Neural cell (in vitro differentiated cells): ENCODE results near the gene BMAL1.

Experiments used
- EZH2 ChIP-seq: fragments of 200-600, 300-800 bp; shearing (Covaris generic), sonication (generic); IDR thresholded peaks from 2 replicates; pipeline ENCODE4 v1.6.1; 2014; ENCODE audit warnings: antibody characterized with exemption, low read length, borderline replicate concordance, mild to moderate bottlenecking; ENCODE audit not compliant: insufficient read depth, poor library complexity, severe bottlenecking
- SMC3 ChIP-seq: fragments of 450-650 bp; conservative IDR thresholded peaks from 2 replicates; pipeline ENCODE4 v1.6.1; 2014; ENCODE audit warnings: antibody characterized with exemption, mild to moderate bottlenecking, moderate library complexity; ENCODE audit not compliant: poor library complexity
- TF ChIP-seq, protein P1 (sequence below): IDR thresholded peaks from 2 replicates; pipeline ENCODE4 v1.6.1; 2012; ENCODE audit warnings: borderline replicate concordance
- TF ChIP-seq, protein P2 (sequence below): fragments of 450-650 bp; IDR thresholded peaks from 2 replicates; pipeline ENCODE4 v1.5.1; 2014; ENCODE audit warnings: antibody characterized with exemption, mild to moderate bottlenecking, moderate library complexity; ENCODE audit not compliant: poor library complexity, severe bottlenecking

DNA sequence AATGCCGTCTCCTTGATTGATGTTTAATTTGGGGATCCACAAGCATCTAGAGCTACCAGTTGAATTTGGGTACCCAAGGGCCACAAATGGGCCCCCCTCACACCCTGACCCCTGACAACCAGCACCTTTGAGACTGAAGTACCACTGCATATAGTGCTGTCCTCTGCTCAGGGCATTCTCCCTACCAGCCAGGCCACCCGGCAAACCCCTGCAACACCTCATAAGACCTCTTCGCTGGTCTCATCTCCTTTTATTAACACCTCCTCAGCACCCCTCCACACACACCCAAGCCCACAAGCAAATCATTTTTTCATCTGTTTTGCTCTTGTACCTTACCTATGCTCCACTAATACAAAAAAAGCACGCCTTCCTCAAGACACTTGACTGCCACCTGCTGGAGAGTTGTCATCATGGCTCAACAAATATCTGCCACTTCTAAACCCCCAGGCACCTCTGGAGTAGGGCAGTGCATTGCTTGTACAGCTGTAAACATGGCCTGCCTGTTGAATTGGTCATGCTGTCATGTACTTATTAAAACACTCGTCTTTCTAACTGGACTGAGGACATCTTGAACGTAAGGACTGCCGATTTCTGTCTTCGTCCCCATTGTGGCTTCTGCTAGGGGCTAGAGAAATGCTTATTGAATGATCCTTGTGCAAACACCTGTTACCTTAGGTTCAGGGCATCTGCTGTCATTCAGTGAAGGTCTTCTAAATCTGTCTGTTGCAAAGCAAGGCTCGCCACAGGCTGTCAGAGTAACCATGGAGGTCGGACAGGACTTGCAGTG is 66.5 kb downstream of the BMAL1 start:
- peak; percentile 89 for TF ChIP-seq SMC3
- TF ChIP-seq EZH2 = no peak
- TF ChIP-seq, protein P1, sequence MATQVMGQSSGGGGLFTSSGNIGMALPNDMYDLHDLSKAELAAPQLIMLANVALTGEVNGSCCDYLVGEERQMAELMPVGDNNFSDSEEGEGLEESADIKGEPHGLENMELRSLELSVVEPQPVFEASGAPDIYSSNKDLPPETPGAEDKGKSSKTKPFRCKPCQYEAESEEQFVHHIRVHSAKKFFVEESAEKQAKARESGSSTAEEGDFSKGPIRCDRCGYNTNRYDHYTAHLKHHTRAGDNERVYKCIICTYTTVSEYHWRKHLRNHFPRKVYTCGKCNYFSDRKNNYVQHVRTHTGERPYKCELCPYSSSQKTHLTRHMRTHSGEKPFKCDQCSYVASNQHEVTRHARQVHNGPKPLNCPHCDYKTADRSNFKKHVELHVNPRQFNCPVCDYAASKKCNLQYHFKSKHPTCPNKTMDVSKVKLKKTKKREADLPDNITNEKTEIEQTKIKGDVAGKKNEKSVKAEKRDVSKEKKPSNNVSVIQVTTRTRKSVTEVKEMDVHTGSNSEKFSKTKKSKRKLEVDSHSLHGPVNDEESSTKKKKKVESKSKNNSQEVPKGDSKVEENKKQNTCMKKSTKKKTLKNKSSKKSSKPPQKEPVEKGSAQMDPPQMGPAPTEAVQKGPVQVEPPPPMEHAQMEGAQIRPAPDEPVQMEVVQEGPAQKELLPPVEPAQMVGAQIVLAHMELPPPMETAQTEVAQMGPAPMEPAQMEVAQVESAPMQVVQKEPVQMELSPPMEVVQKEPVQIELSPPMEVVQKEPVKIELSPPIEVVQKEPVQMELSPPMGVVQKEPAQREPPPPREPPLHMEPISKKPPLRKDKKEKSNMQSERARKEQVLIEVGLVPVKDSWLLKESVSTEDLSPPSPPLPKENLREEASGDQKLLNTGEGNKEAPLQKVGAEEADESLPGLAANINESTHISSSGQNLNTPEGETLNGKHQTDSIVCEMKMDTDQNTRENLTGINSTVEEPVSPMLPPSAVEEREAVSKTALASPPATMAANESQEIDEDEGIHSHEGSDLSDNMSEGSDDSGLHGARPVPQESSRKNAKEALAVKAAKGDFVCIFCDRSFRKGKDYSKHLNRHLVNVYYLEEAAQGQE = no peak
- TF ChIP-seq, protein P2, sequence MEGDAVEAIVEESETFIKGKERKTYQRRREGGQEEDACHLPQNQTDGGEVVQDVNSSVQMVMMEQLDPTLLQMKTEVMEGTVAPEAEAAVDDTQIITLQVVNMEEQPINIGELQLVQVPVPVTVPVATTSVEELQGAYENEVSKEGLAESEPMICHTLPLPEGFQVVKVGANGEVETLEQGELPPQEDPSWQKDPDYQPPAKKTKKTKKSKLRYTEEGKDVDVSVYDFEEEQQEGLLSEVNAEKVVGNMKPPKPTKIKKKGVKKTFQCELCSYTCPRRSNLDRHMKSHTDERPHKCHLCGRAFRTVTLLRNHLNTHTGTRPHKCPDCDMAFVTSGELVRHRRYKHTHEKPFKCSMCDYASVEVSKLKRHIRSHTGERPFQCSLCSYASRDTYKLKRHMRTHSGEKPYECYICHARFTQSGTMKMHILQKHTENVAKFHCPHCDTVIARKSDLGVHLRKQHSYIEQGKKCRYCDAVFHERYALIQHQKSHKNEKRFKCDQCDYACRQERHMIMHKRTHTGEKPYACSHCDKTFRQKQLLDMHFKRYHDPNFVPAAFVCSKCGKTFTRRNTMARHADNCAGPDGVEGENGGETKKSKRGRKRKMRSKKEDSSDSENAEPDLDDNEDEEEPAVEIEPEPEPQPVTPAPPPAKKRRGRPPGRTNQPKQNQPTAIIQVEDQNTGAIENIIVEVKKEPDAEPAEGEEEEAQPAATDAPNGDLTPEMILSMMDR = peak; percentile 81
